UCSD-AML1 (cell line): Measurements from ENCODE around the gene ATG7.
"Not testable (repeated sequence)": the region's sequence is repeated elsewhere in the genome, so short reads cannot be mapped to it uniquely, and the experiment has no call there.

Experiments
- DNase-seq: peaks from one replicate; lab custom pipeline; 2025; ENCODE audit not compliant: unreplicated experiment; lab: John Stamatoyannopoulos, UW

The ATG7 gene

GRCh38 chr3:11348877-11349276 is 76.7 kb downstream of the ATG7 start:
- DNase-seq = not testable (repeated sequence)

- no peak for DNase-seq
These were observed 77.2 kb downstream of the ATG7 start for GRCh38 chr3:11349446-11349845.

- DNase-seq = no peak
These were observed 78.2 kb downstream of the ATG7 start for GRCh38 chr3:11350374-11350773.

GRCh38 chr3:11351451-11351850 is 79.3 kb downstream of the ATG7 start:
- DNase-seq = no peak

GRCh38 chr3:11356269-11356668 is 84.1 kb downstream of the ATG7 start:
- no peak for DNase-seq

GRCh38 chr3:11362600-11362999 is 90.4 kb downstream of the ATG7 start:
- no peak for DNase-seq

- DNase-seq = no peak
These were observed 91.5 kb downstream of the ATG7 start for GRCh38 chr3:11363715-11364114.

GRCh38 chr3:11364181-11364580 is 92.0 kb downstream of the ATG7 start:
- no peak for DNase-seq

- peak; percentile 18 for DNase-seq
These were observed 95.0 kb downstream of the ATG7 start for GRCh38 chr3:11367143-11367693.

GRCh38 chr3:11370191-11370590 is 98.0 kb downstream of the ATG7 start:
- no peak for DNase-seq

- no peak for DNase-seq
These were observed 98.8 kb downstream of the ATG7 start for GRCh38 chr3:11370966-11371365.

GRCh38 chr3:11371747-11372146 is 99.5 kb downstream of the ATG7 start:
- no peak for DNase-seq

- DNase-seq = no peak
These were observed 101.0 kb downstream of the ATG7 start for GRCh38 chr3:11373235-11373634.

GRCh38 chr3:11373654-11374053 is 101.5 kb downstream of the ATG7 start:
- DNase-seq = no peak

GRCh38 chr3:11375333-11376088 is 103.3 kb downstream of the ATG7 start:
- DNase-seq = no peak

- no peak for DNase-seq
These were observed 105.5 kb downstream of the ATG7 start for GRCh38 chr3:11377719-11378118.

GRCh38 chr3:11379238-11379823 is 107.1 kb downstream of the ATG7 start:
- DNase-seq = no peak

GRCh38 chr3:11379824-11380701 is 107.9 kb downstream of the ATG7 start:
- DNase-seq = no peak

GRCh38 chr3:11381141-11381540 is 108.9 kb downstream of the ATG7 start:
- no peak for DNase-seq

GRCh38 chr3:11381563-11381962 is 109.4 kb downstream of the ATG7 start:
- DNase-seq = no peak

- DNase-seq = no peak
These were observed 110.0 kb downstream of the ATG7 start for GRCh38 chr3:11382146-11382745.
